ENCODE measurements around the gene FAM83F. TPM values are rescaled to one million over a fixed set of nuclear protein-coding genes. Genes with fewer than 3 reads are reported as not detected.

The FAM83F gene
- total and polyA plus RNA-seq, 2 donors (not counting 1 experiment from before 2014, with no cell fraction given) = 0.10 TPM; not detected in 1

DNA sequence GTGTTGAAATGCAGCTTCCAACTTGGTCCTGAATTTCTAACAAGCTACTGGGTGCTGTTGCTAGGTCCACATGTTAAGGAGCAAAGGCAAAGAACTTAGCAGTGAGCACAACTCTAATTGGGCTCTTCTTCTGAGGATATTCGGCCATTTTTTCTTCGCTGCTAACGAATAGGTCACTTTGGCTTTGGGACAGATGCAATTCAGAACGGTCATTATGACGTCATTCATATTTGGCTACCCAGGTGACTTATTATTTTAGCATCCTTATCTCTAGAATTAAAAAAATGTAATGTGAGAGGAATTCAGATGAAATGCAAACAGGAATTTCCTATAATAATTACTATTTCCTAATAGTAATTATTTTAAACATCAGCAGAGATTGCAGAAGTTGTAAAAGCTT is 20.7 kb upstream of the FAM83F start:
- Histone ChIP-seq H4K20me1 (ENCODE audit: control insufficient read depth, insufficient read depth, low read length, poor library complexity, severe bottlenecking) (no peaks in the 10 kb centered on the region), H3K36me3 (replicated peaks in 1 of 2; ENCODE audit: control extremely low read depth in 1 of 2, control insufficient read depth in 1 of 2, extremely low read depth in 1 of 2, insufficient read depth in 2 of 2, low read length in 1 of 2) (peaks cover 0 to 26% of the 10 kb centered on the region in 2 experiments), H3K27ac (ENCODE audit: low read length in 2 of 2) (no peak overlapping the region), H3K9ac (ENCODE audit: low read length) (no peak overlapping the region), H3K9me3 (ENCODE audit: control extremely low read depth in 1 of 3, control insufficient read depth in 2 of 3, insufficient read depth in 1 of 3, low read length in 2 of 3) (no peaks in the 10 kb centered on the region), H2AFZ (ENCODE audit: insufficient read depth, low read depth, low read length, poor library complexity, severe bottlenecking) (no peak overlapping the region), H3K27me3 (replicated peaks in 1 of 4; ENCODE audit: control extremely low read depth in 1 of 4, control insufficient read depth in 3 of 4, insufficient read depth in 4 of 4, low read length in 3 of 4) (no peaks in the 10 kb centered on the region), H3K79me2 (ENCODE audit: control insufficient read depth, insufficient read depth, low read length) (no peaks in the 10 kb centered on the region), H3K4me1 (ENCODE audit: control insufficient read depth in 2 of 2, insufficient read depth in 2 of 2, low read length in 2 of 2) (no peaks in the 10 kb centered on the region), H3K4me3 (ENCODE audit: control extremely low read depth in 1 of 5, extremely low read depth in 1 of 5, insufficient read depth in 1 of 5, low read depth in 2 of 5, low read length in 4 of 5) (no peak overlapping the region), H3K4me2 (replicated peaks; ENCODE audit: low read depth, low read length, poor library complexity, severe bottlenecking) (no peak overlapping the region)
- Mint-ChIP-seq H3K27ac (no peak overlapping the region), H3K4me3 (no peak overlapping the region), H3K27me3 (peaks cover 9% of the 10 kb centered on the region), H3K9me3 (ENCODE audit: insufficient read depth) (no peaks in the 10 kb centered on the region), H3K4me1 (no peaks in the 10 kb centered on the region)
- POLR2A ChIA-PET = no interaction called here
- no peak for ATAC-seq (ENCODE audit: low read depth)
- no peak for DNase-seq
- intact Hi-C loops (cut with micrococcal nuclease) = no loop called here
- CTCF ChIA-PET = interaction anchor here (1.0 to 2.2 kb wide), 2 partner anchors 8 to 51 kb away, joined by 4 read pairs; no protein-coding TSS in a partner anchor
- WGBS (ENCODE audit: insufficient coverage) = no CpG with 5 or more reads among the region's 5 CpGs
- TF ChIP-seq, protein P1, sequence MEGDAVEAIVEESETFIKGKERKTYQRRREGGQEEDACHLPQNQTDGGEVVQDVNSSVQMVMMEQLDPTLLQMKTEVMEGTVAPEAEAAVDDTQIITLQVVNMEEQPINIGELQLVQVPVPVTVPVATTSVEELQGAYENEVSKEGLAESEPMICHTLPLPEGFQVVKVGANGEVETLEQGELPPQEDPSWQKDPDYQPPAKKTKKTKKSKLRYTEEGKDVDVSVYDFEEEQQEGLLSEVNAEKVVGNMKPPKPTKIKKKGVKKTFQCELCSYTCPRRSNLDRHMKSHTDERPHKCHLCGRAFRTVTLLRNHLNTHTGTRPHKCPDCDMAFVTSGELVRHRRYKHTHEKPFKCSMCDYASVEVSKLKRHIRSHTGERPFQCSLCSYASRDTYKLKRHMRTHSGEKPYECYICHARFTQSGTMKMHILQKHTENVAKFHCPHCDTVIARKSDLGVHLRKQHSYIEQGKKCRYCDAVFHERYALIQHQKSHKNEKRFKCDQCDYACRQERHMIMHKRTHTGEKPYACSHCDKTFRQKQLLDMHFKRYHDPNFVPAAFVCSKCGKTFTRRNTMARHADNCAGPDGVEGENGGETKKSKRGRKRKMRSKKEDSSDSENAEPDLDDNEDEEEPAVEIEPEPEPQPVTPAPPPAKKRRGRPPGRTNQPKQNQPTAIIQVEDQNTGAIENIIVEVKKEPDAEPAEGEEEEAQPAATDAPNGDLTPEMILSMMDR (IDR thresholded peaks at IDR 0.05) = no peak
- TF ChIP-seq EZH2 (IDR thresholded peaks at IDR 0.05; ENCODE audit: borderline replicate concordance, insufficient read depth, low read depth, low read length, poor library complexity, severe bottlenecking) = no peak

DNA sequence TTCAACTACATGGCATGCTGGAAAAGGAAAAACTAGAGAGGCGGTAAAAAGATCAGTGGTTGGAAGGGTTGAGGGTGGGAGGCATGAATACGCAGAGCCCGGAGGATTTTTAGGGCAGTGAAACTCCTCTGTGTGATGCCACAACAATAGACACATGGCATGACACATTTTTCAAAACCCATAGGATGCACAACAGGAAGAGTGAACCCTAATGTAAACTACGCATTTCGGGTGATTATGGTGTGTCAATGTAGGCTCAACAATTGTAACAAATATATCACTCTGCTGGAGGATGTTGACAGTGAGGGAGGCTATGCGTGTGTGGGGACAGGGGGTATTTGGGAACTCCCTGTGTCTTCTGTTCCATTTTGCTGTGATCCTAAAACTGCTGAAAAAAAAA is 15.7 kb upstream of the FAM83F start:
- no peak overlapping the region for H3K9ac ChIP-seq (ENCODE audit: low read length)
- Mint-ChIP-seq H3K4me3 (no peak overlapping the region), H3K4me1 (no peaks in the 10 kb centered on the region), H3K27me3 (peaks cover 25% of the 10 kb centered on the region), H3K9me3 (ENCODE audit: insufficient read depth) (no peaks in the 10 kb centered on the region), H3K27ac (no peak overlapping the region)
- H3K27me3 ChIP-seq (replicated peaks in 1 of 4; ENCODE audit: control extremely low read depth in 1 of 4, control insufficient read depth in 3 of 4, insufficient read depth in 4 of 4, low read length in 3 of 4) = peaks cover 0 to 4% (median 0%) of the 10 kb centered on the region in 4 experiments
- POLR2A ChIA-PET = no interaction called here
- TF ChIP-seq EZH2 (IDR thresholded peaks at IDR 0.05; ENCODE audit: borderline replicate concordance, insufficient read depth, low read depth, low read length, poor library complexity, severe bottlenecking) = no peak
- TF ChIP-seq, protein P1 (IDR thresholded peaks at IDR 0.05) = no peak
- no peak overlapping the region for H2AFZ ChIP-seq (ENCODE audit: insufficient read depth, low read depth, low read length, poor library complexity, severe bottlenecking)
- H3K36me3 ChIP-seq (replicated peaks in 1 of 2; ENCODE audit: control extremely low read depth in 1 of 2, control insufficient read depth in 1 of 2, extremely low read depth in 1 of 2, insufficient read depth in 2 of 2, low read length in 1 of 2) = no peaks in the 10 kb centered on the region
- no peak overlapping the region for H3K4me3 ChIP-seq (ENCODE audit: control extremely low read depth in 1 of 5, extremely low read depth in 1 of 5, insufficient read depth in 1 of 5, low read depth in 2 of 5, low read length in 4 of 5)
- no peak for DNase-seq
- no peak overlapping the region for H3K27ac ChIP-seq (ENCODE audit: low read length in 2 of 2)
- H4K20me1 ChIP-seq (ENCODE audit: control insufficient read depth, insufficient read depth, low read length, poor library complexity, severe bottlenecking) = no peaks in the 10 kb centered on the region
- intact Hi-C loops (cut with micrococcal nuclease) = no loop called here
- no peaks in the 10 kb centered on the region for H3K9me3 ChIP-seq (ENCODE audit: control extremely low read depth in 1 of 3, control insufficient read depth in 2 of 3, insufficient read depth in 1 of 3, low read length in 2 of 3)
- H3K79me2 ChIP-seq (ENCODE audit: control insufficient read depth, insufficient read depth, low read length) = no peaks in the 10 kb centered on the region
- H3K4me1 ChIP-seq (ENCODE audit: control insufficient read depth in 2 of 2, insufficient read depth in 2 of 2, low read length in 2 of 2) = no peaks in the 10 kb centered on the region
- WGBS (ENCODE audit: insufficient coverage) = no CpG with 5 or more reads among the region's 6 CpGs
- CTCF ChIA-PET = no interaction called here
- no peak overlapping the region for H3K4me2 ChIP-seq (replicated peaks; ENCODE audit: low read depth, low read length, poor library complexity, severe bottlenecking)
- ATAC-seq (ENCODE audit: low read depth) = no peak
